HFFc6 (cell line): ENCODE measurements around the gene SLC13A5. TPM values are rescaled to one million over a fixed set of nuclear protein-coding genes. Genes with fewer than 3 reads are reported as not detected.

Experiments
- DNase-seq: peaks from one replicate; pipeline ENCODE4 v3.0.0-alpha.2; 2018
- H3K27ac Mint-ChIP-seq: 2 replicates; pipeline ENCODE4 v1.8.0; 2020; ENCODE audit warnings: mild to moderate bottlenecking, mixed read lengths
- H3K27me3 Mint-ChIP-seq: 2 replicates; pipeline ENCODE4 v1.8.0; 2021; ENCODE audit warnings: mild to moderate bottlenecking, moderate library complexity, mixed read lengths; ENCODE audit not compliant: insufficient read depth
- H3K36me3 Mint-ChIP-seq: 2 replicates; pipeline ENCODE4 v1.8.0; 2021; ENCODE audit warnings: low read depth, mixed read lengths
- H3K4me1 Mint-ChIP-seq: 2 replicates; pipeline ENCODE4 v1.8.0; 2020; ENCODE audit warnings: low read depth, mixed read lengths
- H3K4me3 Mint-ChIP-seq: 2 replicates; pipeline ENCODE4 v1.8.0; 2020; ENCODE audit warnings: mild to moderate bottlenecking, moderate library complexity, mixed read lengths
- H3K9me3 Mint-ChIP-seq: 2 replicates; pipeline ENCODE4 v1.8.0; 2020; ENCODE audit warnings: mild to moderate bottlenecking, mixed read lengths
- CTCF ChIP-seq: fragments of 200-600 bp; sonication (generic); IDR thresholded peaks from 2 replicates; pipeline ENCODE4 v1.5.0; 2021; ENCODE audit warnings: antibody characterized with exemption, mild to moderate bottlenecking
- total RNA-seq, 6 experiments: library from RNA; stranded (reverse); fragmentation: NEBNext Ultra II Directional; extraction: Animal tissue kit (Norgen Biotek cat#: 25700); gene quantifications; 2 replicates in 1 of 6; 3 replicates in 5 of 6; pipeline ENCODE4 v1.2.3, GENCODE V29; 2021

The SLC13A5 gene
- total RNA-seq, 6 experiments from 2014 or later: not detected

GRCh38 chr17:6684460-6684783, 28.7 kb downstream of the SLC13A5 start:
- TF ChIP-seq CTCF: no peak
- Mint-ChIP-seq H3K9me3 (no peaks in the 10 kb centered on the region), H3K27me3 (peaks cover 48% of the 10 kb centered on the region), H3K27ac (no peak overlapping the region), H3K4me1 (no peaks in the 10 kb centered on the region), H3K4me3 (no peak overlapping the region), H3K36me3 (no peaks in the 10 kb centered on the region)
- no peak for DNase-seq

DNA sequence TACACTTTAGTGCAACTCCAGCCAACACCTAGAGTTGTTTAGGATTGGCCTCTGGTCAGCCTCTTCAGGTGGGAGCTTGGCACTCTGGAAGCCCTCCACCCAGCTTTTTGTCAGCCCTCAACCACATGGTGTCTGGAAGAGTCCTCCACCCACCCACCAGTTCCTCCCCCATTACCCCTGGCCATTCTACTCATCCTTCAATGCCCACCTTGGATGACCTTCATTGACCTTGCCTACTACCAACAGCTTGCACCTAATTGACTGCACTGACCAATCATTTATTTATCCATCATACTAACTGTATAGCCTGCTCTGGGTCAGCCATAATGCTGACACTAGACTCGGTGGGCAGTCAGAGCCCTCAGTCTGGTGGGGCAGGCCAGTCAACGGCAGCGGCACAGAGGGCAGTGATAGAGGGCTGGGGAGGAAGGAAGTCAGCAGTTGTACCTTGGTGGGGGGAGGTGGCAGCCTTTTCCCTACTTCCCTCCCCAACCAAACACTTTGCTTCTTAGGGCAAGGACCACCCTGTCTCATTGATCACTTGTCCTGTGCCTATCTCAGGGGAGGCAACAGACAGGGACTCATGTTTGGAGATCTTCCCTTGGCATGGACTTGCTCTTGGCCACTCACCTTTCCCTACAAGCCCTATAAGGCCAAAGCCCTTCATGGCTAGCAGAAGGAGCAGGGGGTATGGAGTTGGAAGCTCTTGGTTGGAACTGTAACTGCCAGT, 29.3 kb downstream of the SLC13A5 start:
- H3K4me1 Mint-ChIP-seq: no peaks in the 10 kb centered on the region
- no peaks in the 10 kb centered on the region for H3K36me3 Mint-ChIP-seq
- no peak for DNase-seq
- H3K27ac Mint-ChIP-seq: no peak overlapping the region
- H3K4me3 Mint-ChIP-seq: no peak overlapping the region
- TF ChIP-seq CTCF: no peak
- H3K27me3 Mint-ChIP-seq: peaks cover 46% of the 10 kb centered on the region
- no peaks in the 10 kb centered on the region for H3K9me3 Mint-ChIP-seq

DNA sequence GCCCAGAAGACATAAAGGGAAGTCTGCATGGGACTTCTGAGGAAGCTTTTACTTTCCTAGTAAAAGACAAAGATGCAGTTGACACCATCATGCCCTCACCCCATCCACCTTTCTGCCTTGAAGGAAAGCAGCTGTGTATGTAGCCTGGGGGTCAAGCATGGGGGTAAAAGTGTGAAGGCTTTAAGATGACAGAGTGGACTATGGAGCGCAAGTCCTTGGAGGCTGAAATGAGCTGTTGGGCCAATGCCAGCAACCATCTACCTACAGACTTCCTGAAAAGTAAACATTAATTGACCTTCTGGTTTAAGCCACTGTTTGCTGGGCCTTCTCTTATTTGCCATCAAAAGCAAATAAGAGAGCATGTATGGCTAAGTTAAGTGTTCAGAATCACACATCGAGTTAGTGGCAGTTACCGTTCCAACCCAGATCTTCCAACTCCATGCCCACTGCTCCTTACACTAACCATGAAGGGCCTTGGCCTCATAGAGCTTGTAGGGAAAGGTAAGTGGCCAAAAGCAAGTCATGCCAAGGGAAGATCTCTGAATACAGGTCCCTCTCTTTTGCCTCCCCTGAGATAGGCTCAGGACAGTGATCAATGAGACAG, 30.0 kb downstream of the SLC13A5 start:
- Mint-ChIP-seq H3K4me3 (no peak overlapping the region), H3K36me3 (no peaks in the 10 kb centered on the region), H3K27ac (no peak overlapping the region), H3K9me3 (no peaks in the 10 kb centered on the region), H3K27me3 (peaks cover 46% of the 10 kb centered on the region), H3K4me1 (no peaks in the 10 kb centered on the region)
- no peak for TF ChIP-seq CTCF
- no peak for DNase-seq

DNA sequence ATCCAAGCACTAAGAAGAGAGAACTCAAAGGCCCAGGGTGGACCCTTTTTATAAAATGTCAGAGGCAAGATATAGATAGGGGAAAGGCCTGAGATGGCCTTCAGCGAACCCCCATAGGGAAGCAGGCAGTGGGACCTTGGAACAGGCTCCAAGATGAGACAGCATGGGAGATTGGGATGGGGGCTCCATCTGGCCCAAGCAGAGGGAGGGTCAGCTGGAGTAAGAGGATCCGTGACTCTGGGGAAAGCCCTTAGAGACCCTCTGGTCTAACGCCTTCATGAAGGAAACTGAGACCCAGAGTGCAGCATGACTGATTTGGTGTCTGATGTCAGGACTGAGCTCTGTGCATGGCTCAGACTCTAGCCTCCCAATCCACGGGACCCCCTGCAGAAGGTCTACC, 30.8 kb downstream of the SLC13A5 start:
- no peaks in the 10 kb centered on the region for H3K36me3 Mint-ChIP-seq
- peaks cover 41% of the 10 kb centered on the region for H3K27me3 Mint-ChIP-seq

GRCh38 chr17:6681671-6682070, 31.5 kb downstream of the SLC13A5 start:
- no peak for TF ChIP-seq CTCF
- DNase-seq: no peak
- Mint-ChIP-seq H3K36me3 (no peaks in the 10 kb centered on the region), H3K27me3 (peaks cover 39% of the 10 kb centered on the region), H3K4me3 (no peak overlapping the region), H3K4me1 (no peaks in the 10 kb centered on the region), H3K9me3 (no peaks in the 10 kb centered on the region), H3K27ac (no peak overlapping the region)

More for the DNA sequence above, 30.8 kb downstream of the SLC13A5 start:
- TF ChIP-seq CTCF: no peak
- Mint-ChIP-seq H3K4me1 (no peaks in the 10 kb centered on the region), H3K4me3 (no peak overlapping the region), H3K9me3 (no peaks in the 10 kb centered on the region), H3K27ac (no peak overlapping the region)
- no peak for DNase-seq
